B cell (primary cell): ENCODE measurements around the gene PARD3B. TPM values are rescaled to one million over a fixed set of nuclear protein-coding genes. Genes with fewer than 3 reads are reported as not detected.

Source experiments
- ATAC-seq: fragments of 200-7000 bp; cut with Tn5 transposase; one replicate; pipeline ENCODE4 v1.10.0; 2021; ENCODE audit warnings: low read depth, mild to moderate bottlenecking, moderate number of reproducible peaks, moderate library complexity
- CTCF ChIA-PET: fragments of 350-600 bp; sonication (Branson Sonifier 250); formaldehyde crosslinking; loops from one replicate; lab custom pipeline; 2021; ENCODE audit warnings: antibody characterized with exemption, inconsistent platforms; lab: Charles Lee
- POLR2A ChIA-PET: fragments of 350-600 bp; sonication (Branson Sonifier 250); formaldehyde crosslinking; loops from one replicate; lab custom pipeline; 2021; ENCODE audit warnings: antibody characterized with exemption; lab: Charles Lee
- DNase-seq: peaks from one replicate; pipeline ENCODE4 v3.0.0; 2013
- H2AFZ ChIP-seq: 2 replicates; pipeline ENCODE4 v1.6.1; 2012; ENCODE audit warnings: mild to moderate bottlenecking, low read depth, low read length; ENCODE audit not compliant: insufficient read depth, poor library complexity, severe bottlenecking
- H3K27ac ChIP-seq, 2 donors: 1 replicate in 1 of 2; 2 replicates in 1 of 2; pipeline ENCODE4 v1.5.1; 2012 to 2013; ENCODE audit warnings: low read length in 2 of 2, mild to moderate bottlenecking in 2 of 2, moderate library complexity in 1 of 2
- H3K27me3 ChIP-seq, 4 experiments: fragments of 200-600 bp in 1 of 4; sonication (generic) in 1 of 4; replicated peaks in 1 of 4; 1 replicate in 2 of 4; 2 replicates in 2 of 4; pipeline versions ENCODE4 v1.6.1 to v1.7.0; 2013 to 2016; ENCODE audit warnings: low read length in 3 of 4, mild to moderate bottlenecking in 2 of 4, mixed read lengths in 1 of 4, moderate library complexity in 1 of 4; ENCODE audit not compliant: insufficient read depth in 4 of 4, control insufficient read depth in 3 of 4; ENCODE audit errors: control extremely low read depth in 1 of 4
- H3K36me3 ChIP-seq, 2 experiments: replicated peaks in 1 of 2; 1 replicate in 1 of 2; 2 replicates in 1 of 2; pipeline versions ENCODE4 v1.6.1 to v1.7.1; 2013; ENCODE audit warnings: low read length in 1 of 2; ENCODE audit not compliant: insufficient read depth in 2 of 2, control insufficient read depth in 1 of 2; ENCODE audit errors: control extremely low read depth in 1 of 2, extremely low read depth in 1 of 2
- H3K4me1 ChIP-seq, 2 donors: fragments of 200-600 bp in 1 of 2; sonication (generic) in 1 of 2; 1 replicate in 1 of 2; 2 replicates in 1 of 2; pipeline versions ENCODE4 v1.5.1 to v1.6.1; 2013 to 2017; ENCODE audit warnings: low read length in 2 of 2; ENCODE audit not compliant: control insufficient read depth in 2 of 2, insufficient read depth in 2 of 2
- H3K4me2 ChIP-seq: replicated peaks from 2 replicates; pipeline ENCODE3; 2012; ENCODE audit warnings: mild to moderate bottlenecking, low read depth, low read length; ENCODE audit not compliant: poor library complexity, severe bottlenecking
- H3K4me3 ChIP-seq, 5 experiments: fragments of 200-600 bp in 1 of 5; sonication (generic) in 1 of 5; 1 replicate in 3 of 5; 2 replicates in 2 of 5; pipeline versions ENCODE4 v1.5.1 to v1.7.0; 2011 to 2016; ENCODE audit warnings: low read length in 4 of 5, mild to moderate bottlenecking in 4 of 5, low read depth in 2 of 5, control low read depth in 1 of 5, moderate library complexity in 1 of 5; ENCODE audit not compliant: insufficient read depth in 1 of 5; ENCODE audit errors: control extremely low read depth in 1 of 5, extremely low read depth in 1 of 5
- H3K79me2 ChIP-seq: fragments of 200-600 bp; sonication (generic); one replicate; pipeline ENCODE4 v1.6.0; 2016; ENCODE audit warnings: low read length; ENCODE audit not compliant: control insufficient read depth, insufficient read depth
- H3K9ac ChIP-seq: fragments of 200-600 bp; sonication (generic); 2 replicates; pipeline ENCODE4 v1.6.1; 2017; ENCODE audit warnings: mild to moderate bottlenecking, low read length, moderate library complexity
- H3K9me3 ChIP-seq, 3 donors: one replicate each; pipeline versions ENCODE4 v1.6.1 to v1.7.1; 2013; ENCODE audit warnings: low read length in 2 of 3; ENCODE audit not compliant: control insufficient read depth in 2 of 3, insufficient read depth in 1 of 3; ENCODE audit errors: control extremely low read depth in 1 of 3
- H4K20me1 ChIP-seq: 2 replicates; pipeline ENCODE4 v1.6.0; 2012; ENCODE audit warnings: mild to moderate bottlenecking, low read length; ENCODE audit not compliant: insufficient read depth, control insufficient read depth, poor library complexity, severe bottlenecking
- H3K27ac Mint-ChIP-seq: one replicate; pipeline ENCODE4 v1.8.0; 2021; ENCODE audit warnings: mixed read lengths
- H3K27me3 Mint-ChIP-seq: one replicate; pipeline ENCODE4 v1.8.0; 2021; ENCODE audit warnings: mixed read lengths
- H3K4me1 Mint-ChIP-seq: one replicate; pipeline ENCODE4 v1.8.0; 2021; ENCODE audit warnings: mixed read lengths
- H3K4me3 Mint-ChIP-seq: one replicate; pipeline ENCODE4 v1.8.0; 2021; ENCODE audit warnings: mixed read lengths
- H3K9me3 Mint-ChIP-seq: one replicate; pipeline ENCODE4 v1.8.0; 2022; ENCODE audit warnings: mixed read lengths; ENCODE audit not compliant: insufficient read depth
- EZH2 ChIP-seq: IDR thresholded peaks from 2 replicates; pipeline ENCODE4 v1.6.1; 2012; ENCODE audit warnings: borderline replicate concordance, low read depth, mild to moderate bottlenecking, moderate library complexity, low read length; ENCODE audit not compliant: insufficient read depth, poor library complexity, severe bottlenecking
- WGBS: methylation state at CpG from one replicate; pipeline ENCODE4 v1.1.5; 2013; ENCODE audit warnings: missing lambda C conversion rate; ENCODE audit not compliant: insufficient coverage; 5-methylcytosine and 5-hydroxymethylcytosine counted together
- intact Hi-C: fragments of 100-400 bp; cut with micrococcal nuclease; formaldehyde crosslinking; loops from one replicate; pipeline ENCODE4 v1.10.0; 2022
- polyA plus RNA-seq: library from polyadenylated mRNA; depleted of rRNA; stranded (reverse); fragments of >200 nt; gene quantifications from 2 replicates; pipeline ENCODE4 v1.2.3, GENCODE V29; 2012
- total RNA-seq, 2 donors: library from RNA; stranded (reverse); fragments of 120-200 nt in 1 of 2; gene quantifications; 1 replicate in 1 of 2; 2 replicates in 1 of 2; pipeline versions ENCODE4 v1.2.3 to v1.2.4, GENCODE V29; 2013 to 2022
- TF ChIP-seq, protein P1 (sequence below): fragments of 200-600 bp; IDR thresholded peaks from one replicate; pipeline ENCODE4 v1.8.0; 2022; ENCODE audit warnings: antibody characterized with exemption, mild to moderate bottlenecking

The PARD3B gene
- total and polyA plus RNA-seq, 2 donors (not counting 1 experiment from before 2014, with no cell fraction given): not detected

DNA sequence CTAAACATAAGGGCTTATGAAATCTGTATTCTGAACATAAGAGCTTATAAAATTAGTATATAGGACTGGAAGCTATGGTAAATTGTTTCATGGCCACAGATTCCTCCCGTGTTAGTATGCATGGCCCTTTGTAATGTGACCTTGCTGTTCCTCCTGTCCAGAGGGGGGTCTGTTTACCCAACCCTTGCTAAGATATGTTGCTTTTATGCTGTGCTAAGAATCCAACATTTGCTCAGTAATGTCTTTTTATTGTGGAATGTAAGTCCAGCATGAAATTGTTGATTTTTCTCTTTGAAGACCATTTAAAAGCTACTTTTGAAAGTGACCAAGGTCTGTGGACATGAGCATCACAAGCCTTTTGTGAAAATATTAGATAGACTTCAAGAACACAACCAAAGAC, 485.4 kb downstream of the PARD3B start:
- intact Hi-C loops: no loop called here

DNA sequence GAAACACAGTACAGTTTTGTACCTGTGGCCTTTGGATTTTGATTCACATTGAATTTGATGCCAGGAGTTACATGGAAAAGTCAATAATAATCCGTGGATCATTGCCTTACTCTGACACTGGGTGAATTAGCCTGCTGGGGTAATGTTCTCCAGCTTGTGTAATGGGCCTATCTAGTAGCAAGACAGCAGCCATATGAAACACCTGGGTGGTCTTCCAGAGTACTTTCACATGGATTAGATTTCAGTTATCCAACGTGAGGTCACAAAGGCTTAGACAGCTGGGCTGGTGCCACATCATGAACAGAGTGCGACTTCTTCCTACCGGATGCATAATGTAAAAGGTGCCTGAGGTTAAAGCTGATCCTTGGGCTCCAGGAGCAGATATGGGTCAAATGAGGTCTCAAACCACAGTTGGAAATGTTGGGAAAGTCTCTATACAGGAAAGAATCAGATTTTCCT, 486.8 kb downstream of the PARD3B start:
- Mint-ChIP-seq H3K4me3 (no peak overlapping the region), H3K4me1 (no peaks in the 10 kb centered on the region), H3K27ac (no peak overlapping the region), H3K9me3 (no peaks in the 10 kb centered on the region), H3K27me3 (no peaks in the 10 kb centered on the region)
- TF ChIP-seq, protein P1, sequence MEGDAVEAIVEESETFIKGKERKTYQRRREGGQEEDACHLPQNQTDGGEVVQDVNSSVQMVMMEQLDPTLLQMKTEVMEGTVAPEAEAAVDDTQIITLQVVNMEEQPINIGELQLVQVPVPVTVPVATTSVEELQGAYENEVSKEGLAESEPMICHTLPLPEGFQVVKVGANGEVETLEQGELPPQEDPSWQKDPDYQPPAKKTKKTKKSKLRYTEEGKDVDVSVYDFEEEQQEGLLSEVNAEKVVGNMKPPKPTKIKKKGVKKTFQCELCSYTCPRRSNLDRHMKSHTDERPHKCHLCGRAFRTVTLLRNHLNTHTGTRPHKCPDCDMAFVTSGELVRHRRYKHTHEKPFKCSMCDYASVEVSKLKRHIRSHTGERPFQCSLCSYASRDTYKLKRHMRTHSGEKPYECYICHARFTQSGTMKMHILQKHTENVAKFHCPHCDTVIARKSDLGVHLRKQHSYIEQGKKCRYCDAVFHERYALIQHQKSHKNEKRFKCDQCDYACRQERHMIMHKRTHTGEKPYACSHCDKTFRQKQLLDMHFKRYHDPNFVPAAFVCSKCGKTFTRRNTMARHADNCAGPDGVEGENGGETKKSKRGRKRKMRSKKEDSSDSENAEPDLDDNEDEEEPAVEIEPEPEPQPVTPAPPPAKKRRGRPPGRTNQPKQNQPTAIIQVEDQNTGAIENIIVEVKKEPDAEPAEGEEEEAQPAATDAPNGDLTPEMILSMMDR: no peak
- no peak for TF ChIP-seq EZH2
- H3K4me3 ChIP-seq: no peak overlapping the region
- H3K27ac ChIP-seq: no peak overlapping the region
- no peak overlapping the region for H3K9ac ChIP-seq
- ChIA-PET CTCF (no interaction called here), POLR2A (no interaction called here)
- 85% methylated on average over 4 of the region's 4 CpGs for WGBS
- intact Hi-C loops: no loop called here
- ATAC-seq: no peak
- DNase-seq: no peak
- H2AFZ ChIP-seq: no peak overlapping the region
- H4K20me1 ChIP-seq: no peaks in the 10 kb centered on the region
- H3K9me3 ChIP-seq: no peaks in the 10 kb centered on the region
- H3K36me3 ChIP-seq: no peaks in the 10 kb centered on the region
- no peak overlapping the region for H3K4me2 ChIP-seq
- no peaks in the 10 kb centered on the region for H3K4me1 ChIP-seq
- no peaks in the 10 kb centered on the region for H3K79me2 ChIP-seq
- H3K27me3 ChIP-seq: no peaks in the 10 kb centered on the region

More for the DNA sequence above, 485.4 kb downstream of the PARD3B start:
- Histone ChIP-seq H3K27me3 (no peaks in the 10 kb centered on the region), H3K27ac (no peak overlapping the region), H3K4me1 (no peaks in the 10 kb centered on the region), H3K9ac (no peak overlapping the region), H3K79me2 (no peaks in the 10 kb centered on the region), H4K20me1 (no peaks in the 10 kb centered on the region), H3K36me3 (no peaks in the 10 kb centered on the region), H3K4me3 (no peak overlapping the region), H3K4me2 (no peak overlapping the region), H3K9me3 (no peaks in the 10 kb centered on the region), H2AFZ (no peak overlapping the region)
- H3K4me1 Mint-ChIP-seq: no peaks in the 10 kb centered on the region
- no peaks in the 10 kb centered on the region for H3K27me3 Mint-ChIP-seq
- WGBS: 100% methylated on average over 1 of the region's 1 CpG
- H3K4me3 Mint-ChIP-seq: no peak overlapping the region
- ChIA-PET CTCF (interaction anchor here (0.6 kb wide), 1 partner anchor 52 kb away, joined by 5 read pairs; no protein-coding TSS in a partner anchor), POLR2A (no interaction called here)
- H3K9me3 Mint-ChIP-seq: no peaks in the 10 kb centered on the region
- DNase-seq: no peak
- no peak overlapping the region for H3K27ac Mint-ChIP-seq
- no peak for ATAC-seq
- TF ChIP-seq, protein P1: no peak
- TF ChIP-seq EZH2: no peak
